Left ventricle myocardium inferior (tissue), 1 donor: ENCODE measurements around the gene GAS2L3. TPM values are rescaled to one million over a fixed set of nuclear protein-coding genes. Genes with fewer than 3 reads are reported as not detected.

ENCODE experiments used
- DNase-seq: peaks from one replicate; pipeline ENCODE4 v3.0.0-alpha.2; 2020
- H3K27ac ChIP-seq: fragments of 200-600 bp; replicated peaks from 2 replicates; pipeline ENCODE4 v1.8.0; 2021
- H3K27me3 ChIP-seq: fragments of 200-600 bp; 2 replicates; pipeline ENCODE4 v1.8.0; 2021; ENCODE audit warnings: low read depth
- H3K36me3 ChIP-seq: fragments of 200-600 bp; 2 replicates; pipeline ENCODE4 v1.8.0; 2021
- H3K4me1 ChIP-seq: fragments of 200-600 bp; 2 replicates; pipeline ENCODE4 v1.8.0; 2021
- H3K4me3 ChIP-seq: fragments of 200-600 bp; 2 replicates; pipeline ENCODE4 v1.8.0; 2021; ENCODE audit warnings: mild to moderate bottlenecking, moderate library complexity
- H3K9me3 ChIP-seq: fragments of 200-600 bp; replicated peaks from 2 replicates; pipeline ENCODE4 v1.8.0; 2021
- intact Hi-C: fragments of 100-400 bp; cut with micrococcal nuclease; formaldehyde crosslinking; loops from one replicate; pipeline ENCODE4 v1.11.0; 2022
- long read RNA-seq: library from polyadenylated mRNA; unstranded; transcript quantifications from one replicate; pipeline ENCODE4 v2.0.0, GENCODE V29; 2021
- total RNA-seq: library from RNA; stranded (reverse); fragmentation: NEBNext Ultra II Directional; extraction: Animal tissue kit (Norgen Biotek cat#: 25700); gene quantifications from one replicate; pipeline ENCODE4 v1.2.1, GENCODE V29; 2021
- TF ChIP-seq, protein P1 (sequence below): fragments of 200-600 bp; IDR thresholded peaks from 2 replicates; pipeline ENCODE4 v1.8.0; 2021; ENCODE audit warnings: antibody characterized with exemption, mild to moderate bottlenecking, borderline replicate concordance
- donor health status: DM: no; HTN: yes; CAD: no; lungs with severe emphysema.

Gene GAS2L3
- total RNA-seq, result 1.8 TPM
- long read RNA-seq, result 0 reads

DNA sequence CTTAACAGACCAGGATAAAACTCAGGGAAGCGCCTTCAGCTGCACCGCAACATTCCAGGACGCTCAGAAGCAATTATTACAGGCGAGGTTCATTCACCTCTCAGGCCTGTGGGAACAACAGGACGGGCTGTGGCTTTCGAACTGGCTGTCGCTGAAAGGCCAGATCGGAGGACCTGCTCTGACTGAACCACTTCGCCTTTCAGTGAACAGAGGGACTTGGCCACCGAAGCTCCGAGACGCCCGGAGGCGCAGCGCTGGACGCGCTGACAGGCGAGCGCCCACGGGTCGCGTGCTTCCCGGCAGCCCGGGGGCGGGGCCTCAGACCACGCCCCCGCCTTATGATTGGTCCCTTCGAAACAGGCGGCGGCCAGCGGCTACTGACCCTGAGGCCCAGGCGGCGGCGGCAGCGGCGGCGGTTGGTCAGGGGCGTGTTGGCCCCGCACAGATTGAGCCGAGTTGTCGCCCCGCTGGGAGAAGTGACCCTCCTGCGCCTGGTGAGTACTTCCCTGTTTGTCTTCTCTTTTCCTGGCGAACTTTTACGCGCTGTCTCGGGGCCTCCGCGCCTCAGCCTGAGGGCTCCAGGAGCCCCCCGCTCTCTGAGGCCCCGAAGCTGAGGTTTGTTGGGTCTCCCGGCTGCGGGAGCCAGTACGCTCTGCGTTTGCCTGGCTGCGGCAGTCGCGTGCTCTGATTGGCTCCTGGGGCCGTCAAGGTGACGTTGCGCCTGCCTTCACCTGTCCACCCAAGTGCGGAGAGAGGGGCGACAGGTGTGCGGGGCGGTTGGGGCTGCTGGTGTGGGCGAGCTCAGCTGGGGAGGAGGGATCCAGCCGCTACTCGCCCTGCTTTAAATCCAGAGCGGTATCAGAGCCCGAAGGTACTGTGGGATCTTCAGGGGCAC is at the start of gene GAS2L3:
Gene GAS2L3 (plus strand): TSS at position 393 of the 895 bp plus-strand sequence. CDS start 21,221 bp downstream, outside the sequence.
- TF ChIP-seq, protein P1, sequence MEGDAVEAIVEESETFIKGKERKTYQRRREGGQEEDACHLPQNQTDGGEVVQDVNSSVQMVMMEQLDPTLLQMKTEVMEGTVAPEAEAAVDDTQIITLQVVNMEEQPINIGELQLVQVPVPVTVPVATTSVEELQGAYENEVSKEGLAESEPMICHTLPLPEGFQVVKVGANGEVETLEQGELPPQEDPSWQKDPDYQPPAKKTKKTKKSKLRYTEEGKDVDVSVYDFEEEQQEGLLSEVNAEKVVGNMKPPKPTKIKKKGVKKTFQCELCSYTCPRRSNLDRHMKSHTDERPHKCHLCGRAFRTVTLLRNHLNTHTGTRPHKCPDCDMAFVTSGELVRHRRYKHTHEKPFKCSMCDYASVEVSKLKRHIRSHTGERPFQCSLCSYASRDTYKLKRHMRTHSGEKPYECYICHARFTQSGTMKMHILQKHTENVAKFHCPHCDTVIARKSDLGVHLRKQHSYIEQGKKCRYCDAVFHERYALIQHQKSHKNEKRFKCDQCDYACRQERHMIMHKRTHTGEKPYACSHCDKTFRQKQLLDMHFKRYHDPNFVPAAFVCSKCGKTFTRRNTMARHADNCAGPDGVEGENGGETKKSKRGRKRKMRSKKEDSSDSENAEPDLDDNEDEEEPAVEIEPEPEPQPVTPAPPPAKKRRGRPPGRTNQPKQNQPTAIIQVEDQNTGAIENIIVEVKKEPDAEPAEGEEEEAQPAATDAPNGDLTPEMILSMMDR, result no peak
- Histone ChIP-seq H3K36me3 (no peaks in the 10 kb centered on the region), H3K27ac (peak within 1 kb of the TSS; percentile 78), H3K9me3 (no peaks in the 10 kb centered on the region), H3K4me3 (peak within 1 kb of the TSS; percentile 80), H3K27me3 (peaks cover 15% of the 10 kb centered on the region), H3K4me1 (peaks cover 21% of the 10 kb centered on the region)
- peak; percentile 91 for DNase-seq
- intact Hi-C loops, result no loop called here

DNA sequence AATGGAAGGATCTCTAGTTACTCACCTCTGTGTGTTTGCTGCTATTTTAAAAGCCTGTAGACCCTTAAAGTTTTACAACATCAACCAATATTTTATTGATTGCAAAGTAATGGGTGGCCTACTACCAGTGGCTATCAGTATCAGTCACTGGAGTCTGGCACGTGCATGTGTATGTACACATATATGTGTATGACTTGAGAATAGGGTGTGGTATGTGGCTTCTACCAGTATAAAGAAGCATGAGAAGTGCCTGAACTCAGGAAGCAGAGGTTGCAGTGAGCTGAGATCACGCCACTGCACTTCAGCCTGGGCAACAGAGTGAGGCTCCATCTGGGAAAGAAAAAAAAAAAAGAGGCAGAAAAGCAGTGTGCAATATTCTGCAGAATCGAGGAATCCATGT is 45.5 kb upstream of the GAS2L3 start:
- TF ChIP-seq, protein P1, result no peak
- intact Hi-C loops, result no loop called here
- no peak overlapping the region for H3K27ac ChIP-seq

DNA sequence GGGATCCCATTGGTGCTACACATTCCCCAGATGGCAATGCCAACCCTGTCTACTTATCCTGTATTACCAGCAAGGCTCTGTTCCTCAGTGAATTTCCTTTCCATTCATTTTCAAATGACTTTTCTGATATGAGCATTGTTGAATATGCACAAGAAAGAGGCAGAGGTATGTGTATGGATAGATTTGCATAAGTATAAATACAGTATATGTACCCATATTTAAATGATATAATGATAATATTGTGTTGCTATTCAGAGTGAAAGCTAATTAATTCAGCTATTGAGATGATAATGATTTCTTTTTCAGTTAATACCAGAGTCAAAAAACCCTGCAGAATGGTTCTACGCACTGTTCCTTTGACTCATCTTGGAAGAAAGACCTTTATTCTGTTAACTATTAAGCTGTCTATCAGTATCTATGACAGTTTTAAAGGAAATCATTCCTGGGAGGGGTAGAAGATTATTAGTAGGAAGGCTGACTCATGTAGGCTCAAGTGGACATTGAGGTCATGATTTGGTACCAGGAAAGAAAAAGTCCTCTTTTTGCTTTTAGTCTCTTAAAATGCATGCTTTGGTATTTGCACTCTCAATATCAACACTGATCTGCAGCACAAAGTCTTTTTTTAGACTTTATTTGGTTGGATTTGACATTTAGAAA is 44.9 kb upstream of the GAS2L3 start:
- Histone ChIP-seq H3K27ac (no peak overlapping the region), H3K27me3 (peaks cover 28% of the 10 kb centered on the region), H3K9me3 (no peaks in the 10 kb centered on the region), H3K4me3 (no peak overlapping the region), H3K36me3 (no peaks in the 10 kb centered on the region), H3K4me1 (no peaks in the 10 kb centered on the region)
- no peak for DNase-seq
- intact Hi-C loops, result no loop called here
- TF ChIP-seq, protein P1, result no peak

More for the DNA sequence above, 45.5 kb upstream of the GAS2L3 start:
- Histone ChIP-seq H3K27me3 (peaks cover 33% of the 10 kb centered on the region), H3K36me3 (no peaks in the 10 kb centered on the region), H3K4me3 (no peak overlapping the region), H3K4me1 (no peaks in the 10 kb centered on the region), H3K9me3 (no peaks in the 10 kb centered on the region)
- no peak for DNase-seq

DNA sequence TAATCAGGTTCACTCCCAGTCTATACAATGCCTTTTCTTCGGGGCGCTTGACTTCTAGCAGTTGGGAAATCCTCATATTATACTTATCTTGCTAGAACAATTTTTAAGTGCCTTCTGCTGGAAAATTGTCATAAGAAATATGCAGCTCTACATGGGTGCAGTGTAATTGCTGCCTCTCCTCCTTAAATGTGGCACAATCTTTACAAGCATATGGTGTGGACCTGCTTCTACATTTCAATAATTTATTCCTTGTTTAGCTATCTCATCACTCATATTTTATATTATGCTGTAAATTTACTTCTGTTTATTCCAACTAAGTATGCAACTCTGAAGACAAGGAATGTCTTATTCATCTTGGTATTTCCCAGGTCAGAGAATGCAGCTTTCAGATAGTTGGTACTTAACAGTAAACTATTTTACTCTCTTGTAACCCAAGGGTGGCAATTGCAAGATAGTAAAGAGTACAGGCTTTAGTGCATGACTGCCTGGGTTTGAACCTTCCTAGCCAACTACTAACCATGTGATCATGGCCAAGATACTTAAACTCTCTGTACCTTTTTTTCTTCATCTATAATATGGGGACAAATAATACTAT is 43.6 kb upstream of the GAS2L3 start:
- H3K36me3 ChIP-seq, result no peaks in the 10 kb centered on the region
- no peak for DNase-seq
- H3K9me3 ChIP-seq, result no peaks in the 10 kb centered on the region
- no peak overlapping the region for H3K4me3 ChIP-seq
- no peak overlapping the region for H3K27ac ChIP-seq
- no peaks in the 10 kb centered on the region for H3K4me1 ChIP-seq
- intact Hi-C loops, result no loop called here
- H3K27me3 ChIP-seq, result peaks cover 26% of the 10 kb centered on the region
- TF ChIP-seq, protein P1, result no peak

DNA sequence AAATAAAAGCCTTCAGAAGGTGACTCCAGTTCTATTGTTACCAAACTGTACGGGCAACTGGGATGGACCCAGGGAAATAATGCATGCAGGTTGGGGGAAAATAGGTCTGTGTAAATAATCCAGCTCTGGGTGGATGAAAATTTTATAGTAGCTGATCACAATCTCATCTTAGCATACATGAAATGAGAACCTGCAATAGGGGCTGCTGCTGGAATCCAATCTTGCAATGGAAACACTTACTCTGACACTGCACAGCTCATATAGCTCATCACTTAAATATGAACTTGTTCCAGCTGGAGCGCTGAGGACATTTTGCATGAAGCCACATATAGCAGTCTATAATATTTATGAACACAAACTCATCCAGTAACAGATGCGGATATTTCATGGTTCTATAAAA is 40.1 kb upstream of the GAS2L3 start:
- peaks cover 26% of the 10 kb centered on the region for H3K27me3 ChIP-seq
- intact Hi-C loops, result no loop called here
- no peak for DNase-seq
- TF ChIP-seq, protein P1, result no peak
- H3K4me1 ChIP-seq, result no peaks in the 10 kb centered on the region
- H3K4me3 ChIP-seq, result no peak overlapping the region
- H3K9me3 ChIP-seq, result no peaks in the 10 kb centered on the region
- H3K36me3 ChIP-seq, result no peaks in the 10 kb centered on the region
- H3K27ac ChIP-seq, result no peak overlapping the region
